GM20000 (cell line): ENCODE results near the gene CASKIN1.
A peak's percentile ranks its signal among the peaks of the same experiment; 100 is the strongest.

Source experiments
- DNase-seq: peaks from one replicate; pipeline ENCODE4 v3.0.0; 2012; ENCODE audit warnings: low spot score
- CTCF ChIP-seq: IDR thresholded peaks from 2 replicates; pipeline ENCODE4 v1.5.1; 2012; ENCODE audit warnings: mild to moderate bottlenecking, control low read depth; ENCODE audit errors: extremely low read depth, missing control alignments

CASKIN1 gene

GRCh38 chr16:2155091-2155950, 41.1 kb downstream of the CASKIN1 start, which contains the start of gene TRAF7:
Gene TRAF7 (plus strand): TSS chr16:2155782. CDS start chr16:2163921, 8,139 bp downstream.
- TF ChIP-seq CTCF: no peak
- peak; percentile 99 for DNase-seq

GRCh38 chr16:2154533-2155090, 41.8 kb downstream of the CASKIN1 start:
- no peak for DNase-seq

GRCh38 chr16:2152695-2153506, 43.5 kb downstream of the CASKIN1 start:
- peak; percentile 15 for TF ChIP-seq CTCF
- DNase-seq: no peak

More at GRCh38 chr16:2154533-2155090, 41.8 kb downstream of the CASKIN1 start:
- no peak for TF ChIP-seq CTCF

- no peak for TF ChIP-seq CTCF
- DNase-seq: no peak
Observed at GRCh38 chr16:2151188-2152091, 45.0 kb downstream of the CASKIN1 start.

GRCh38 chr16:2150418-2151187, 45.8 kb downstream of the CASKIN1 start:
- no peak for DNase-seq
- no peak for TF ChIP-seq CTCF

- DNase-seq: no peak
- no peak for TF ChIP-seq CTCF
Observed at GRCh38 chr16:2149630-2150417, 46.6 kb downstream of the CASKIN1 start.
